Ishikawa (cell line): ENCODE data around the gene MTRR.

Experiments
- CEBPB ChIP-seq: IDR thresholded peaks from 2 replicates; pipeline ENCODE4 v1.6.1; 2012
- CREB1 ChIP-seq: IDR thresholded peaks from 2 replicates; pipeline ENCODE4 v1.6.1; 2012; ENCODE audit warnings: low read depth
- EGR1 ChIP-seq: IDR thresholded peaks from 2 replicates; pipeline ENCODE4 v1.6.1; 2012
- EP300 ChIP-seq: IDR thresholded peaks from 2 replicates; pipeline ENCODE4 v1.6.1; 2012; ENCODE audit warnings: borderline replicate concordance
- FOXM1 ChIP-seq: IDR thresholded peaks from 2 replicates; pipeline ENCODE4 v1.6.1; 2012; ENCODE audit warnings: low read depth, borderline replicate concordance
- MAX ChIP-seq: IDR thresholded peaks from 2 replicates; pipeline ENCODE4 v1.6.1; 2012
- NFIC ChIP-seq: IDR thresholded peaks from 2 replicates; pipeline ENCODE4 v1.6.1; 2012
- RAD21 ChIP-seq: IDR thresholded peaks from 2 replicates; pipeline ENCODE4 v1.6.1; 2012; ENCODE audit warnings: low read depth
- REST ChIP-seq: IDR thresholded peaks from 2 replicates; pipeline ENCODE4 v1.6.1; 2012; ENCODE audit warnings: low read depth, mild to moderate bottlenecking
- TAF1 ChIP-seq: IDR thresholded peaks from 2 replicates; pipeline ENCODE4 v1.6.1; 2012; ENCODE audit warnings: low read depth, mild to moderate bottlenecking
- TCF12 ChIP-seq: IDR thresholded peaks from 2 replicates; pipeline ENCODE4 v1.6.1; 2012; ENCODE audit warnings: low read depth
- TEAD4 ChIP-seq: IDR thresholded peaks from 2 replicates; pipeline ENCODE4 v1.6.1; 2012
- USF1 ChIP-seq: IDR thresholded peaks from 2 replicates; pipeline ENCODE4 v1.6.1; 2012
- YY1 ChIP-seq: IDR thresholded peaks from 2 replicates; pipeline ENCODE4 v1.6.1; 2012; ENCODE audit warnings: low read depth
- ZBTB7A ChIP-seq: IDR thresholded peaks from 2 replicates; pipeline ENCODE4 v1.6.1; 2012; ENCODE audit warnings: low read depth

The MTRR gene

GRCh38 chr5:7882926-7883325 is 14.0 kb downstream of the MTRR start:
- no peak for TF ChIP-seq ZBTB7A
- no peak for TF ChIP-seq CREB1
- no peak for TF ChIP-seq RAD21
- no peak for TF ChIP-seq EP300
- TF ChIP-seq CEBPB = no peak
- no peak for TF ChIP-seq USF1
- no peak for TF ChIP-seq TCF12
- no peak for TF ChIP-seq TEAD4
- no peak for TF ChIP-seq NFIC
- no peak for TF ChIP-seq MAX
- no peak for TF ChIP-seq REST
- TF ChIP-seq YY1 = no peak
- no peak for TF ChIP-seq EGR1
- TF ChIP-seq TAF1 = no peak
- TF ChIP-seq FOXM1 = no peak

- TF ChIP-seq TAF1 (no peak), TCF12 (no peak), TEAD4 (no peak), FOXM1 (no peak), RAD21 (no peak), EGR1 (no peak), YY1 (no peak)
These were observed 15.7 kb downstream of the MTRR start for GRCh38 chr5:7884491-7885267.

GRCh38 chr5:7886849-7887475 is 18.0 kb downstream of the MTRR start:
- TF ChIP-seq MAX (no peak), EP300 (no peak), RAD21 (peak; percentile 39; the same call in 1 of the 2 replicates)

- no peak for TF ChIP-seq CREB1
- TF ChIP-seq TAF1 = no peak
- no peak for TF ChIP-seq USF1
- TF ChIP-seq YY1 = no peak
- no peak for TF ChIP-seq REST
- TF ChIP-seq NFIC = no peak
- TF ChIP-seq CEBPB = no peak
- TF ChIP-seq TCF12 = no peak
- TF ChIP-seq EP300 = no peak
- no peak for TF ChIP-seq EGR1
These were observed 20.0 kb downstream of the MTRR start for GRCh38 chr5:7888901-7889300.

- TF ChIP-seq CREB1 (no peak), EP300 (no peak), ZBTB7A (no peak), RAD21 (no peak)
These were observed 25.5 kb downstream of the MTRR start for GRCh38 chr5:7894439-7894838.

GRCh38 chr5:7894860-7895259 is 25.9 kb downstream of the MTRR start:
- no peak for TF ChIP-seq EP300
- no peak for TF ChIP-seq MAX
- TF ChIP-seq REST = no peak
- TF ChIP-seq FOXM1 = no peak
- TF ChIP-seq CEBPB = no peak
- no peak for TF ChIP-seq ZBTB7A
- no peak for TF ChIP-seq TAF1
- TF ChIP-seq CREB1 = no peak
- no peak for TF ChIP-seq NFIC
- TF ChIP-seq EGR1 = no peak
- TF ChIP-seq RAD21 = no peak
- no peak for TF ChIP-seq TEAD4
- no peak for TF ChIP-seq TCF12
- no peak for TF ChIP-seq USF1
- TF ChIP-seq YY1 = no peak
